GM12892 (cell line): ENCODE results near the gene ZFR.
"Not testable (repeated sequence)": the region's sequence is repeated elsewhere in the genome, so short reads cannot be mapped to it uniquely, and the experiment has no call there.

ENCODE experiments used
- DNase-seq: peaks from one replicate; pipeline ENCODE4 v3.0.0; 2011; ENCODE audit not compliant: insufficient read length
- FAIRE-seq: peaks from 2 replicates; lab custom pipeline; 2011; peaks lifted over from hg19 to GRCh38; lab: Jason Lieb, UNC
- POLR2A ChIP-seq: IDR thresholded peaks from 2 replicates; pipeline ENCODE4 v1.6.1; 2011; ENCODE audit warnings: low read depth, low read length, control low read depth
- POLR2AphosphoS5 ChIP-seq: IDR thresholded peaks from 2 replicates; pipeline ENCODE4 v1.6.1; 2011; ENCODE audit warnings: low read depth, low read length, control low read depth
- TAF1 ChIP-seq: IDR thresholded peaks from 2 replicates; pipeline ENCODE4 v1.6.1; 2011; ENCODE audit warnings: low read depth, mild to moderate bottlenecking, control low read depth, low read length, borderline replicate concordance

The ZFR gene

DNA sequence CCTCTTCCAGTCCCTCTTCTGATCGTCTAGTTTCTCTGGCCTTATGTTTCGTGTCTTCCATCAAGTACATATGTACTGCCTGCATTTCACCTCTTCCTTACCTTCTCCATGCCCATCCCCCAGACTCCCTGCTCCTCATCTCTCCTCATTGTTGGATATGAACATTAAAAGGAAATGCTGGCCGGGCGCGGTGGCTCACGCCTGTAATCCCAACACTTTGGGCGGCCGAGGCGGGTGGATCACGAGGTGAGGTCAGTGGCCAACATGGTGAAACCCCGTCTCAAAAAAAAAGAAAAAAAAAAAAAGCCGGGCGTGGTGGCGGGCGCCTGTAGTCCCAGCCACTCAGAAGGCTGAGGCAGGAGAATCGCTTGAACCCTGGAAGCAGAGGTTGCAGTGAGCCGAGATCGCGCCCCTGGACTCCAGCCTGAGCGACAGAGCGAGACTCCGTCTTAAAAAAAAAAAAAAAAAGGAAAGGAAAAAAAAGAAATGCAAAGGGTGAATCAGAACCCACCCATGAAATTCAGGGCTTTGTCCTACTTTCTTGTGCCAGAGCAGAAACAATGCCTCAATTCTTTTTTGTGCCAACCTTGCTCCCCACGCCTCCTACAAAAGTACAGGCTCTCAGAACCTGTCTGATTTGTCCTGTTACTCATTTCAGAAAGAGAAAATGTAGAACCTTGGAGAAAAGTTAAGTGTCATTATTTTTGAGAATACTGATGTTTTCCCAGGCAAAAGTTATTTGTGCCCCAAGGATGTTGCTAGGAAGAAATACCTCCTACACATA lies 1.5 kb upstream of the ZFR start:
- no peak for TF ChIP-seq TAF1
- no peak for TF ChIP-seq POLR2A
- TF ChIP-seq POLR2AphosphoS5: no peak
- no peak for FAIRE-seq
- no peak for DNase-seq

DNA sequence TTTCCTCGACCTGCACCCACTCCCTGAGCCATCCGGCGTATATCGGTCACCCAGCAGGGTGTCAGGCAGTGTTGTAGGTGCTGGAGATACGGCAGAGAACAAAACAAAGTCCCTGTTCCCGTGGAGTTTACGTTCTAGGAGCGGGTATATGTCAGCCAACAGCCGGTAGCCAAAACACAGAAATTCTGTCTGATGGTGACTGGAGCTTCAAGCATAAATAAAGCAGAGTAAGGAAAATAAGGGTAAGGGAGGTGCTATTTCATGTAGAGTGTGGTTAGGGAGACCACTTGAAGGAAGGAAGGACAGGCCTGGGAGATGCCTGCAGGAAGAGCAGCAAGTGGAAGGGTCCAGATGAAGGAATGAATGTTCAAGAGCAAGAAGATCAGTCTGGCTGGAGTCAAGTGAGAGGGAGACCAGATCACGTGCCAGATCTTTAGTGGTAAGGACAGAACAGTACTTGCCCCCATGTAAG lies 783 bp upstream of the ZFR start:
- FAIRE-seq: no peak
- TF ChIP-seq POLR2A (no peak), POLR2AphosphoS5 (no peak), TAF1 (no peak)

DNA sequence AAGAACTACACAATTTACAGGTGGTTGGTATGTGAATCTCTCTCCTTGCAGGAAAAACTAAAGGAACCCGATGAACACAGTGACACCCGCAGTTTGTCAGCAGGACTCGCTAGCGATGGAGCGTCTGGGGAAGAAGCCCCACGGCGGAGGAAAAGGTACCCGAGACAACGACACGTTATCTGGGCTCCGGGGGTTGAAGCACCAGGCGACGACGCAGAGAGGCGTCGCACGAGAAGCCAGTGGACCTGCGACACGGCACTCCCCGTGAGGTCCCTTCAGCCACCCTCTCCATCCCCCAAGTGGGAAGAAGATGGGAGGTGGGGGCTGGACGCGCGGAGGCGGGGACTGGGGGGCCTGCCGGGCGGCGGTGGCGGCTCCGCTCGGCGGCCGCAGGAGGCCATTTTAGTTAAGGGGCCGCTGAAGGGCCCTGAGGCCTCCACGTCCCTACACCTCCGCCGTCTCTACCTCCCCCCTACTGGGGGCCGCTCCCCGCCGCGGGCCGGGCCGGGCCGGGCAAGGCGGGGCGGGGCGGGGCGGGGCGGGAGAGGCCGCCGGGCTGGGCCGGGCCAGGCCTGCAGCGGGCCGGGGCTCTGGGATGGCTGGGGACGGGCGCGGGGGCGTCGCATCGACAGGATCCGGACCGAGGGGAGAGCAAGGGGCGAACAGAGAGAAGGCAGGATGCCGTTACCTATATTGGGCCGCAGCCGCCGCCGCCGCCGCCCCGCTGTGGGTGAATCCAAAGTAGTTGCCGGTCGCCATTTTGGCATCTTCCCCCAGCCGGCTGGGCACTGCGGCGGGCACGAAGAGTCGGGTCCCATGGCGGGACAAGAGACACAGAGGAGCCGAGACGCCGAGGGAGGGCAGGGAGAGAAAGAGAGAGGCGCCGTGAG lies 754 bp downstream of the ZFR start:
- DNase-seq (peak; percentile 35), FAIRE-seq (no peak)
- TF ChIP-seq TAF1: no peak
- no peak for TF ChIP-seq POLR2AphosphoS5
- TF ChIP-seq POLR2A: no peak

More for the DNA sequence above, 783 bp upstream of the ZFR start:
- DNase-seq: no peak

DNA sequence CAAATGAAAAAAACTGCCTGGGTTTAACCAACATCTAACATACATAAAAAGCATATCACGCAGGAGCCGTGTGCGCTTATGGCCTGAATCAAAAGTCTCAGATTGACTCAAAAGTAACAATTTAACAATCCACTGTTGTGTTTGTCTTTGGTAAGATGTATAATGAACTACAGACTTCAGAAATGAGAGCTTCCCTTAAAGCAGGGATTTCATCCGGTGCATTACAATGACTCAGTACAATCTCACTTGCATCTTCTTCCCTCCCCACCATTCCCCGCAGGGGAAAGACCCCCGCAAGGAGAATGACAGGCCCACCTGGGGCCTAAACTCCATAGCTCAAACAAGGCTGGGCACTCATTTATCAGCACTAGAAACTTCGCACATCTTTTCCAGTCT lies 1.4 kb downstream of the ZFR start:
- FAIRE-seq: peak; percentile 63
- no peak for DNase-seq
- TF ChIP-seq POLR2A (no peak), TAF1 (no peak)

DNA sequence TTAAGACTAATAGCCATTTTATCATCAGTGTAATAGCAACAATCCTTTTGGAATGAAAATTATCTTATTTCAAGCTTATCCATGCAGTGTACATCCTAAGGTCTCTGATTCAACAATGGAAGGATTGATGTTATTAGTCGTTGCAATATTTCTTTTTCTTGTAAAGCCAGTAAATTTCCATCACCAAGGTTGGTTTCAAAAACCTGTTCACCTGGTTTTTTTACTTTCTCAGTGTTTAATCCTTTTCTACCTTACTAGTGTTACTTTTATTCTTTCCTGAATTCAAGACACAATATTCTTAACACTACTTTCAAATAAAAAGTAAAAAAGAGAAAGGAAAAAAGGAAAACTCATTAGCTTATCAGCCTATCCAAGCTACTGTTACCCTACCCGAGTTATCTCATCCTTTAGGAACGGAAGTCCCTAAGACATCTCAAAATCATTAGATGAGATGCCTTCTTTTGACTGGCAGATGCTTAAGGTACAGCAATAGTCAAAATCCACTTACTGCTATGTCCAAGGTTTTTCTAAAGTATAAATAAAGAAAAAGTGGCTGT lies 5.4 kb downstream of the ZFR start:
- DNase-seq: no peak
- FAIRE-seq: no peak
- TF ChIP-seq POLR2A (no peak), POLR2AphosphoS5 (no peak), TAF1 (no peak)

DNA sequence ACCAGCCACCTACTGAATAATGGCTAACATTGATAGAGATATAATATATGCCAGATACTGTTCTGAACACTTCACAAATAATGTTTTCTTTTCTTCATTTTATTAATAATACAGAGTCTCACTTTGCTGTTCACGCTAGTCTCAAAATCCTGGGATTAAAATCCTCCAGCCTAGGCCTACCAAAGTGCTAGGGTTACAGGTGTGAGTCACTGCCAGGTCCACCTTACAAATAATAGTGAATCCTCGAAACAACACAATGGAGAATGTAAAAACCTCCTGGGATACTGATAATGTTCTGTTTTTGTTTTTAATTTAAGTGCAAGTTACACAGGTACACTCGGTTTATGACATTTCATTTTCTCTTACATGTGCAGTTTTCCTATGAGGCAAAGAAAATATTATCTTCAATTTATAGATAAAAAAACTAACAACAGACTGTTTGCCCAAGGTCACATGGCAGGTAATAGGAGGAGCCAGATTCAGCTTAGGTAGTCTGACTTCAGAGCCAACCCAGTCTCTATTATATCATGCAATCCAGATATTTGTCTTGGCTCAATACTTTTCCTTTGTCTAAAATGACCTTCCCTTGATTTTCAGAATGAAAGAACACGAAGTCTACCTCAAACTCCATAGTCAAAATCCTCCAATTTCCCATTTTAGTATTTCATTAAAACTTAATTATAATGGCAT lies 7.8 kb downstream of the ZFR start:
- TF ChIP-seq POLR2AphosphoS5 (no peak), POLR2A (no peak), TAF1 (no peak)
- DNase-seq: no peak
- no peak for FAIRE-seq

DNA sequence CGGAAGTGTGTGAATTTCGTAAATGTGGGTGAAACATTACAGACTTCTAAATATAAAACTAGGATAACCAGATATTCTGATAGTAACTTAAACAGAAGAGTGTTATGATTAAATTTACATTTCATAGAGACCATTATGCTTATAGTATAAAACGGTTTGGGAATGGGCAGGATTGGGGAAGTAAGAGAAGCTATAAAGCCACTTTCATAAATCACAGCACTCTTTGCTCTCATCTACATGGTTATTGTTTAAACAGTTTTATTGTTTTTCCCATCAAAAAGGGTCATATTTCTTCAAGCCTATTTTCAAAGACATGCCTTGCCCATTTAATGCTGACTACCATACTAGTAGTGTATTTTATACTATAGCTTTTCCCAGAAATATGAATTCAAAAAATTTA lies 9.2 kb downstream of the ZFR start:
- no peak for TF ChIP-seq TAF1
- TF ChIP-seq POLR2AphosphoS5: no peak
- no peak for TF ChIP-seq POLR2A
- no peak for FAIRE-seq

DNA sequence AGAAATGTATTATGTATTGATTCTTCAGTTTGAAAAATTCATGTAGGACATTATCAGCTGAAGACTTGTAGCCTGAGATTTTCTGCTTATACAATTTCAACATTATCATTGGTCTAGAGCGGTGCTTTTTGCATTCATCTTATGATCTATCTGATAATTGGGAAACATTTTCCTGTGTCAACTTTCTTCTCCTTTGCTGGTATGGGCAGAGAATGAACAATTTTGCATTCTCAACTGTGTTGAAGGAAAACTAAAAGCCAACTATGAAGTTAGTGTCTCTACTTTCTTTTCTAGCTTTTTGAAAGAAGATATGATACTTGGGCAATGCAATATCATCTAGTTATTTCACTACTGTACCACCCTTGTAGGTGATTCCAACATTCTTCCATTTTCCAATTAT lies 10.3 kb downstream of the ZFR start:
- FAIRE-seq (no peak), DNase-seq (no peak)
- TF ChIP-seq TAF1 (no peak), POLR2A (no peak), POLR2AphosphoS5 (no peak)

More for the DNA sequence above, 9.2 kb downstream of the ZFR start:
- DNase-seq: no peak

DNA sequence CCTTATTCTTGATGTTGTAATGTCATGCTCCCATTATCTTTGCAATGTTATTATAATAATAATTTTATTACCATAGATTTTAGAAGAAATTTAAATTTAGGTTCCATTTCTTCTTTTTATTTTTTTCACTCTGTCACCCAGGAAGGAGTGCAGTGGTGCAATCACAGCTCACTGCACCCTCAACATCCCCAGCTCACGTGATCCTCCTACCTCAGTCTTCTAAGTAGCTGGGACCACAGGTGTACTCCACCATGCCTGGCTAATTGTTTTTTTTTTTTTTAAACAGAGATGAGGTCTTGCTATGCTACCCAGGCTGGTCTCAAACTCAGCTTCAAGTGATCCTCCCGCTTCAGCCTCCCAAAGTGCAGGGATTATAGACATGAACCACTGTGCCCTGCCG lies 11.9 kb downstream of the ZFR start:
- no peak for FAIRE-seq
- TF ChIP-seq TAF1: no peak
- TF ChIP-seq POLR2A: no peak
- TF ChIP-seq POLR2AphosphoS5: no peak
- no peak for DNase-seq

DNA sequence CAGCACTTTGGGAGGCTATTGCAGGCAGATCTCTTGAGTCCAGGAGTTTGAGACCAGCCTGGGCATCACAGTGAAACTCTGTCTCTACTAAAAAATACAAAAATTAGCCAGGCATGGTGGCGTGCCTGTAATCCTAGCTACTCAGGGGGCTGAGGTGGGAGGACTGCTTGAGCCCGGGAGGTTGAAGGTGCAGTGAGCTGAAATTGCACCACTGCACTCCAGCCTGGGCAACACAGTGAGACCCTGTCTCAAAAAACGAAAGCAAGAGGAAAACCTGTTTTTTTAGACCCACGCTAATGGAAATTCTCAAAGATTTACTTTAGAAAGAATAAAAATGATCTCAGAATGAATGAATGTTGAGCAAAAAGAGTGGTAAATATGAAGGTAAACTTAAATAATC lies 13.7 kb downstream of the ZFR start:
- not testable (repeated sequence) for DNase-seq, FAIRE-seq

DNA sequence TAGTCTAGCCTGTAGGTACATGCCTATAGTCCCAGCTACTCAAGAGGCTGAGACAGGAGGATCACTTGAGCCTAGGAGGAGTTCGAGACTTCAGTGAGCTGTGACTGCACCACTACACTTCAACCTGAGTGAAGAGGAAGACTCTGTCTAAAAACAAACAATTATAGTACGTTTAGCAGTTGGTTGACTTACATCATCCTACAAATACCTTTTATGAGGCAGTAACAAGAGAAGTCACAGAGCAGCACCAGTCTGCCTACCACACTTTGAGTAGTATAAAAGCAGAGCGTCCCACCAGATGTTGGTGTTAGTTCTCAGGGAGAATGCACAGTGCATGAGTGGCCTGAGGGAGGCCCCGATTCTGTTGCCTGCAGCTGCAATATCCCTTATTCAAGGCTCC lies 16.1 kb downstream of the ZFR start:
- FAIRE-seq: no peak
- TF ChIP-seq POLR2A (no peak), TAF1 (no peak), POLR2AphosphoS5 (no peak)
- no peak for DNase-seq
